ENCODE data around the gene ZFPM1.
"Not testable (repeated sequence)": the region's sequence is repeated elsewhere in the genome, so short reads cannot be mapped to it uniquely, and the experiment has no call there.

Gene ZFPM1

GRCh38 chr16:88503771-88504488 is 50.9 kb downstream of the ZFPM1 start:
- DNase-seq, result no peak

- DNase-seq, result no peak
Observed at GRCh38 chr16:88504489-88505404, 51.7 kb downstream of the ZFPM1 start.

DNA sequence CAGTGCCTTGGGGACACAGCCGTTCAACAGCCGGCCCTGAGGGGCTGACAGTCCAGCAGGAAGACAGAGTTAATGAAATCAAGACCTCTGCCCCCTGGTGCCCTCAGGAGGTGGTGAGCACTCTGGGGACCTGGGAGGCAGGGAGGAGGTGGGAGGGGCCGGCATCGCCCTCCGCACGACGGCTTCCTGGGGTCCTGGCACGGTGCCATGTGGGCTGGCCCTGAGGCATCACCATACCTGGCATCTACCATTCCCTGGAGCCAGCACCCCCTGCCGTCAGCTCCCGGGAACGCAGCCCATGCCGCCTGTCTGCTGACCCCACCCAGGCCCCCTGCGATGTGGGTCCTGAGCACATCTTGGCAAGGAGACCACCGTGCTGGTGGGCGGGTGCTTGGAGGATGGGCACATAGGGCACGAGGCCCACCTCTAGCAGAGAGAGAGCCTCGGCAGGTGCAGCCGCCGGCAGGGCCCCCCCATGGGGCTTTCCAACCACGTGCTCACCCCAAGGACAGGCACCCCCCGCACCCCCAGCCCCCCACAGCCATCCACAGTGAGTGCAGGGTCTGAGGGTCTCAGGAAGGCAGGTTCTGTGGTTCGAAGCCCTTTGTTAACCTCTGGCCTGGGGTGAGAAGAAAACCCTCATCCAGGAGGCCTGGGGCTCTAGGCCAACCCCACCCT is 52.5 kb downstream of the ZFPM1 start:
- peak; percentile 69 for DNase-seq

GRCh38 chr16:88506723-88507122 is 53.6 kb downstream of the ZFPM1 start:
- DNase-seq, result no peak

DNA sequence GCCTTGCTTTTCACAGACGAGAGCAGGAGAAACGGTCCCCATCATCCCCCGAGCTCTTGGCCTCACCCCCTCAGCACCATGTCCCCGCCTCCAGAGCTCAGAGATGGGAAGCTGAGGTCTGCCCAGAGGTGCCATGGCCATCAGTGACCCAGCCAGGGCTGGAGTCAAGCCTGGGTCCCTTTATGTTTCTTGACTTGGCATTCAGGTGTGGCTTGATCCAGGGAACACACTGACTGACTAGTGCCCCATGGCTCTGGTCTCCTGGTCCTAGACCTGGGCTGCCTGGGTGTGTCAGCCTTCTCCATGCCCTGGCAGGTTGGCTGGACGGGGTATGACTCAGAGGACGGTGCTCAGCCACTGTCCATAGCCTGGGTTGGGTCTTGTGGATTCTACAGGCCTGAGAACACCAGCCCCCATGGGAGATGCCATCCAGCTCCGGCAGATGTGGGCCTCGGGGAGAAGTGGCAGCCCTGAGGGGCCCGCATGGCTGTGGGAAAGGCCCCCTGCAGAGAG is 54.2 kb downstream of the ZFPM1 start:
- DNase-seq, result no peak

GRCh38 chr16:88508376-88508867 is 55.3 kb downstream of the ZFPM1 start:
- no peak for DNase-seq

DNA sequence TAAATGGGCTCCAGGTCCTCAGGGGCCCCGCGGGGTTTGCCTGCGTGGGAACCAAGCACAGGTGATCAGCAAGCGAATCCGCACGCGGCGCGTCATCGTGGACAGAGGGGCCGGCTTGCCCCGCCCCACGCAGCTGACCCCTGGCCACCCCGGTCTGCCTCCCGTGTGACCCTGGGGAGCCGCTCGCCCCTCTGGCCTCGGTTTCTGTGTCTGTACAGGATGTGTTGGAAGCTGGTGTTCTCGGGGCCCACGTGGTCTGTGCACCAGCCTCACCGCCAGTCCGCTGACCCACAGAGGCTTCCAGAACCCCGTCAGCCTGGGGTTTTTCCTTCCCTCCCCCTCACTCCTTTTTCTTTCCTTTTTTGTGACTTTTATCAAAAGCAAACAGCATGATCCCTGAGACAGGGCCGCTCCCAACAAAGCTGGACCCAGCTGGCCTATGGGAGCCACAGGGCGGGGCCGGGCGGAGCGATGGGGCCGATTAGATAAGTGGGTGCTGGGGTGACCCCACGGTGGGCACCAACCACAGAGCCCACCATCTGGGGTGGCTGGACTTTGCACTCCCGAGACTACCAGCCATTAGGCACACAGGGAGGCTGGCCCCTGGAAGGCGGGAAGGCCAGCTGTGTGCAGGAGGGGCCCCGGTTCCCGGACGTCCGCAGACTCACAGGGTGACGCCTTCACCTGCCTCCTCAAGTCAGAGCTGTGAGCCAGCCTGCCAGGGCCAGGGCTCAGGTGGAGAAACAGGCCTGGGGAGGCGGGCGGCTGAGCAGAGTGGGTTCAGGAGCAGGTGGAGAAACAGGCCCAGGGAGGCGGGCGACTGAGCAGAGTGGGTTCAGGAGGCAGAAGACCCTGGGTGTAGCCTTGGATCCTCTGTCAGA is 56.0 kb downstream of the ZFPM1 start:
- no peak for DNase-seq

GRCh38 chr16:88509749-88510069 is 56.6 kb downstream of the ZFPM1 start:
- no peak for DNase-seq

DNA sequence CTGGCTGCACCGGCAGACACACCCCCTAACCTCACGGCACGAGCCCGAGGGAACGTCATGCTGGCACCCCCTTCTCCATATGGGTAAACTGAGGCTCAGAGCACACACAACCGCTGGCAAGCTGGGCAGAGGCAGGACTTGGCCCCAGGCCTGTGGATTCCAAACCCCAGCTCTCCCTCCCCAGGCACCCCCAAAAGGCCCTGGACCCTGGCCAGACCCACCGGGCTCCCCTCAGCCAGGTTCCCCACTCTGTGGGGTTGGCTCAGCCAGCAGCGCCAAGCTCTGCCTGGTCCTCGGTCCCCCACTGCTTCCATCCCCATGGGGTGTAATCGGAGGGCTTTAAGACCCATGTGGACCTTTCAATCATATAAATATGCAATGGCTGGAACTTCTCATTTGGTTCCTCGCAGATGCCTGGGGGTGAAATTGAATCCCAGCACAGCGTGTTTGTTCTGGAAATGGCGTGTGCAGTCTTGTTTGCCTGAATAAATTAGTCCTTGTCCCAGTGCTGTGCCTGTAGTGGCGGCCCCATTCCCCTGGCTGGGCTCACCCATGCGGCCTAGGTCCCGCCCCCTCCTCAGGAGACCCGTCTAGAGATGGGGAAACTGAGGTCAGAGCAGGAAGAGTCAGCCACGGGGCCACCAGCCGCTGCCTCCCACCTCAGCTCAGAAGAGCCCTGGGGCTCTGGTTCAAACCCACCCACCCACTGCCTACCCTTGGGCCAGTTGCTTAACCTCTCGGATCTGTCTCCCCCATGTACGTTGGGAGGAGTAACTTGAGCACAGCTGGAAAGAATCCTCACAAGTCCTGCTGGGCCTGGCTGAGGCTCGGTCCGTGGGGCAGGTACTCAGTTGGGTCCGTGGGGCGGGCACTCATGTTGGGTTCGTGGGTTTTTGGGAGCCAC is 57.3 kb downstream of the ZFPM1 start:
- no peak for DNase-seq

- DNase-seq, result no peak
Observed at GRCh38 chr16:88511060-88511459, 58.0 kb downstream of the ZFPM1 start.

DNA sequence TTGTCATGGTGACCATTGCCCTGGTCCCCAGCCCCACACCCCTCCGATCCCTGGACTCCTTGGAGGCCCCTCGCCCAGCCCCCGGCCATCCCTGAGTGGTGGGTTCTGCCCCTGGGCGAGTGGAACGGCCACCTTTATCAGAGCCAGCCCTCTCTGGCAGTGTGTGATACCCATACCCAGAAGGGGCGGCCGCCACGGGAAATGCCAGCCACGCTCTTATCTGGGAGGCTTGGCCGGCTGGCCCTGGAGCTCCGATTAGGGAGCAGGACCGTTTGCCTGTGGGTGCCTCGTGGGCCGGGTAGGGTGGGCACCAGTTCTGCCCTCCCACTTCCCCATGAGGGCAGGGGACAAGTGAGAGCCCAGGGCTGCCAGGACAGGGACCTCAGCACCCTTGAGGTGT is 58.8 kb downstream of the ZFPM1 start:
- DNase-seq, result no peak

GRCh38 chr16:88512728-88513696 is 59.9 kb downstream of the ZFPM1 start:
- no peak for DNase-seq

DNA sequence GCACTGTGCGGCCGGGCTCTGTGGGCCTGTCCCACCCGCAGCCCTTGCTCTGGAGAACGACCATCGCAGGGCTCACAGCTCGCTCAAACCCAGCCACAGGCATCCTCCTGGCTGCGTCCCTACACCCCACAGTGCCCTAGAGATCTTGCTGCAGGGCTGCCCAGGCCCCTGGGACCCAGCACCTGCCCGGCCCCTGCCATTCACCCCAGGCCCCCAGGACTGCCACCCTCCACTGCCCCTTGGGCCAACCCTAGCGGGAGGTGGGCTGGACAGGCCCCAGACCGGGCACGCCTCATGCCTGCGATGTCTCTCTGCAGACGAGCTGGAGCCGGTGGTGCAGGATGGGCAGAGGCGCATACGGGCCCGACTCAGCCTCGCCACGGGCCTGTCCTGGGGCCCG is 61.0 kb downstream of the ZFPM1 start:
- no peak for DNase-seq

GRCh38 chr16:88514526-88515232 is 61.6 kb downstream of the ZFPM1 start:
- DNase-seq, result no peak

DNA sequence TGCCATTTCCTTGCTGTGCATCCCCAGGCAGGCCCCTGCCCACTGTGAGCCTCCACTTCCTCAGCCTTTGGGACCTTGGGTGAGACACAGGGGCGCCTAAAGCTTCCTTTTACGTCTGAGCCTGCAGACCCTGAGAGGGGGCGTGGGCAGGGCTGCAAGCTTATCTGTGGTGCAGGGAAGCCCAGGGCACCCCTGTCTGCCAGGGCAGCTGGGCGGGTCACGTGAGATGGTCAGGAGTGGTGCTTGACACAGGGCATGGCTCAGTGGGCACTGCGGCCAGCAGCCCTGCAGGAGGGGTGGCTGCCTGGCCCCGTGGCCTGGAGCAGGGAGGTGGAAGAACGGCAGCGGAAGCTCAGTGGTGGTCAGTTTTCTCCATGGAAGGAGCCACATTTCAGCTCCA is 62.3 kb downstream of the ZFPM1 start:
- no peak for DNase-seq

- no peak for DNase-seq
Observed at GRCh38 chr16:88515925-88516594, 63.0 kb downstream of the ZFPM1 start.

DNA sequence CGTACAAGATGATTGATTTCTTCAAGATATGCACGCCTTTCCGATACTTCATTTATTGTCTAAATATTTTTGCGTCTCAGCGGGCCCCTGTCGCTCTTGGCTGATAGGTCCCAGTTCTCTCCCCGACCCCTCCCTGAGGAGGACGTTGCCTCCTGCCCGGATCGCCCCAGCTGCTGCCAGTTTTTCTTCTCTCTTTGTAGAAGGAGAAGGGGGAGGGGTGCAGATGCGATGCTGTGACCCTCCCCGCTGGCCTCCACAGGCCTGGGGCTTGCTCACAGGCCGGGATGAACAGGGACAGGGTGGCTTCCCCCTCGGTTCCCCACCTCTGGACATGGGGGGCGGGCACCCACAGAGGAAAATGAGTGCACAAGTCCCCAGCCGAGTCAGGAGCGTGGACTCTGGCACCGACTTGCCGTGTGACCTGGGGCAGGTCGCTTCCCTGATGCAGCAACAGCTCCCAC is 63.6 kb downstream of the ZFPM1 start:
- DNase-seq, result no peak

GRCh38 chr16:88517208-88517774 is 64.2 kb downstream of the ZFPM1 start:
- DNase-seq, result not testable (repeated sequence)
